Naive thymus-derived CD8-positive, alpha-beta T cell (primary cell): ENCODE measurements around the gene TTYH3. TPM values are rescaled to one million over a fixed set of nuclear protein-coding genes. Genes with fewer than 3 reads are reported as not detected.

ENCODE experiments used
- ATAC-seq, 2 donors: fragments of 150-1000 bp; cut with Tn5 transposase in 1 of 2; sonication (Bioruptor Pico), chemical (Tn5 transposase) in 1 of 2; 1 replicate in 1 of 2; 2 replicates in 1 of 2; pipeline ENCODE4 v1.10.0; 2021; ENCODE audit warnings: mild to moderate bottlenecking in 2 of 2, moderate library complexity in 2 of 2
- POLR2A ChIA-PET: fragments of 350-600 bp; sonication (Branson Sonifier 250); formaldehyde crosslinking; loops from one replicate; lab custom pipeline; 2021; ENCODE audit warnings: antibody characterized with exemption; lab: Charles Lee
- DNase-seq, 10 donors: peaks; one replicate each; pipeline versions ENCODE4 v3.0.0 to v3.0.0-alpha.2; 2020 to 2022
- H3K27ac Mint-ChIP-seq, 10 donors: one replicate each; pipeline ENCODE4 v1.8.0; 2020 to 2022; ENCODE audit warnings: mild to moderate bottlenecking in 10 of 10, mixed read lengths in 10 of 10, moderate library complexity in 4 of 10, inconsistent platforms in 1 of 10
- H3K27me3 Mint-ChIP-seq, 5 donors: one replicate each; pipeline ENCODE4 v1.8.0; 2021 to 2022; ENCODE audit warnings: mixed read lengths in 5 of 5
- H3K36me3 Mint-ChIP-seq, 3 donors: one replicate each; pipeline ENCODE4 v1.8.0; 2020 to 2022; ENCODE audit warnings: mixed read lengths in 3 of 3, mild to moderate bottlenecking in 2 of 3, inconsistent platforms in 1 of 3
- H3K4me1 Mint-ChIP-seq, 4 donors: one replicate each; pipeline ENCODE4 v1.8.0; 2021 to 2022; ENCODE audit warnings: mixed read lengths in 4 of 4
- H3K4me3 Mint-ChIP-seq, 10 donors: one replicate each; pipeline ENCODE4 v1.8.0; 2020 to 2022; ENCODE audit warnings: mild to moderate bottlenecking in 10 of 10, mixed read lengths in 10 of 10, moderate library complexity in 6 of 10, inconsistent platforms in 1 of 10
- H3K9me3 Mint-ChIP-seq, 9 donors: one replicate each; pipeline ENCODE4 v1.8.0; 2020 to 2022; ENCODE audit warnings: mixed read lengths in 9 of 9, mild to moderate bottlenecking in 3 of 9, inconsistent platforms in 1 of 9, moderate library complexity in 1 of 9
- polyA plus RNA-seq, 3 donors: library from polyadenylated mRNA; unstranded; fragments of 300-500 nt; fragmentation: Illumina TruSeq; gene quantifications; one replicate each; pipeline ENCODE4 v1.2.3, GENCODE V29; 2021
- total RNA-seq, 8 experiments: library from RNA in 2 of 8; stranded (reverse) in 2 of 8; gene quantifications; one replicate each; pipeline ENCODE4 v1.2.3 and lab custom pipeline; 2021 to 2026

TTYH3 gene
- total and polyA plus RNA-seq, 5 experiments from 2014 or later: 1.1 to 14.9 (median 1.9) TPM

GRCh38 chr7:2699289-2699620, 67.5 kb downstream of the TTYH3 start:
- Mint-ChIP-seq H3K4me3 (peak overlapping the region; percentile 62 to 86 (median 72)), H3K36me3 (no peaks in the 10 kb centered on the region), H3K9me3 (no peaks in the 10 kb centered on the region), H3K4me1 (peaks cover 13 to 34% (median 24%) of the 10 kb centered on the region in 4 donors), H3K27me3 (peaks cover 0 to 3% (median 0%) of the 10 kb centered on the region in 5 donors), H3K27ac (peak overlapping the region; percentile 57 to 92 (median 76))
- POLR2A ChIA-PET: interaction anchor here (0.6 to 3.8 kb wide), 7 partner anchors 10 to 323 kb away, joined by 4 to 26 read pairs (median 5); no protein-coding TSS in a partner anchor
- DNase-seq (no peak), ATAC-seq (no peak)

DNA sequence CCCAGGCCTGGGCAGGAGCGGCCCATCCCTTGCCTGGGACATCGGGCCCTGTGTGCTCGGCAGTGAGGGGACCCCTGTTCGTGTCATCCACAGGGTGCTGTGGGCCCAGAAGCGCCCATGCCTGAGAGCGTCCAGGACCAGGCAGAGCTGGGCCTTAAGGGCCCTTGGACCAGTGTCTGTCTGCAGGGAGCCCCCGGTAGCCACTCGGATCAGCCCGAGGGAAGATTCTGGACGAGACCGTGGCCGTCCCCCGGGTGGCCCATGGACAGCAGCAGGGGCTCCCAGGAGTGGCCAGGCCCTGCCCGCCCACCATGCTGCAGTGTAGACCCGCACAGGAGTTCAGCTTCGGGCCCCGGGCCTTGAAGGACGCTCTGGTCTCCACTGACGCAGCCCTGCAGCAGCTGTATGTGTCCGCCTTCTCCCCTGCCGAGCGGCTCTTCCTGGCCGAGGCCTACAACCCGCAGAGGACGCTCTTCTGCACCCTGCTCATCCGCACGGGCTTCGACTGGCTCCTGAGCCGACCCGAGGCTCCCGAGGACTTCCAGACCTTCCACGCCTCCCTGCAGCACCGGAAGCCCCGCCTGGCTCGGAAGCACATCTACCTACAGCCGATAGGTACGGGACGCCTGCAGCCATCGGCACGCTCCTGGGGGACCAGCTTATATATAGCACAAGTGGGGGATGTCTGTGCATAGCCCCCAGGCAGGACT, 68.5 kb downstream of the TTYH3 start:
- DNase-seq: peak in 1 of 10 donors; percentile 64
- Mint-ChIP-seq H3K4me1 (peaks cover 13 to 34% (median 24%) of the 10 kb centered on the region in 4 donors), H3K27ac (peak overlapping the region in 4 of 10 donors; percentile 56 to 69 (median 60)), H3K27me3 (peaks cover 0 to 2% (median 0%) of the 10 kb centered on the region in 5 donors), H3K9me3 (no peaks in the 10 kb centered on the region), H3K36me3 (no peaks in the 10 kb centered on the region), H3K4me3 (peak overlapping the region in 6 of 10 donors; percentile 12 to 58 (median 34))
- ATAC-seq: no peak
- POLR2A ChIA-PET: interaction anchor here (1.0 to 3.8 kb wide), 4 partner anchors 9 to 24 kb away, joined by 3 to 26 read pairs (median 8); no protein-coding TSS in a partner anchor

GRCh38 chr7:2701424-2701823, 69.6 kb downstream of the TTYH3 start:
- no peak overlapping the region for H3K27ac Mint-ChIP-seq
- H3K9me3 Mint-ChIP-seq: no peaks in the 10 kb centered on the region
- no peak overlapping the region for H3K4me3 Mint-ChIP-seq
- peaks cover 13 to 34% (median 24%) of the 10 kb centered on the region in 4 donors for H3K4me1 Mint-ChIP-seq
- POLR2A ChIA-PET: interaction anchor here (1.3 to 1.4 kb wide), 2 partner anchors 14 to 30 kb away, joined by 3 read pairs; no protein-coding TSS in a partner anchor
- peaks cover 0 to 2% (median 0%) of the 10 kb centered on the region in 5 donors for H3K27me3 Mint-ChIP-seq
- no peak for ATAC-seq
- H3K36me3 Mint-ChIP-seq: no peaks in the 10 kb centered on the region
- peak in 1 of 10 donors; percentile 58 for DNase-seq

GRCh38 chr7:2701832-2702593, 70.2 kb downstream of the TTYH3 start:
- peak in 1 of 10 donors; percentile 38 for DNase-seq
- peaks cover 0 to 2% (median 0%) of the 10 kb centered on the region in 5 donors for H3K27me3 Mint-ChIP-seq
- peaks cover 13 to 34% (median 24%) of the 10 kb centered on the region in 4 donors for H3K4me1 Mint-ChIP-seq
- H3K9me3 Mint-ChIP-seq: no peaks in the 10 kb centered on the region
- H3K27ac Mint-ChIP-seq: no peak overlapping the region
- H3K4me3 Mint-ChIP-seq: peak overlapping the region in 1 of 10 donors; percentile 33
- H3K36me3 Mint-ChIP-seq: no peaks in the 10 kb centered on the region
- POLR2A ChIA-PET: interaction anchor here (1.3 to 1.4 kb wide), 2 partner anchors 13 to 31 kb away, joined by 3 read pairs; no protein-coding TSS in a partner anchor
- no peak for ATAC-seq

GRCh38 chr7:2702594-2702957, 70.8 kb downstream of the TTYH3 start:
- Mint-ChIP-seq H3K36me3 (no peaks in the 10 kb centered on the region), H3K9me3 (no peaks in the 10 kb centered on the region), H3K27me3 (peaks cover 0 to 3% (median 0%) of the 10 kb centered on the region in 5 donors), H3K4me1 (peaks cover 13 to 34% (median 22%) of the 10 kb centered on the region in 4 donors), H3K4me3 (no peak overlapping the region), H3K27ac (no peak overlapping the region)
- ATAC-seq (no peak), DNase-seq (no peak)
- POLR2A ChIA-PET: interaction anchor here (1.3 kb wide), 1 partner anchor 32 kb away, joined by 3 read pairs; no protein-coding TSS in a partner anchor

DNA sequence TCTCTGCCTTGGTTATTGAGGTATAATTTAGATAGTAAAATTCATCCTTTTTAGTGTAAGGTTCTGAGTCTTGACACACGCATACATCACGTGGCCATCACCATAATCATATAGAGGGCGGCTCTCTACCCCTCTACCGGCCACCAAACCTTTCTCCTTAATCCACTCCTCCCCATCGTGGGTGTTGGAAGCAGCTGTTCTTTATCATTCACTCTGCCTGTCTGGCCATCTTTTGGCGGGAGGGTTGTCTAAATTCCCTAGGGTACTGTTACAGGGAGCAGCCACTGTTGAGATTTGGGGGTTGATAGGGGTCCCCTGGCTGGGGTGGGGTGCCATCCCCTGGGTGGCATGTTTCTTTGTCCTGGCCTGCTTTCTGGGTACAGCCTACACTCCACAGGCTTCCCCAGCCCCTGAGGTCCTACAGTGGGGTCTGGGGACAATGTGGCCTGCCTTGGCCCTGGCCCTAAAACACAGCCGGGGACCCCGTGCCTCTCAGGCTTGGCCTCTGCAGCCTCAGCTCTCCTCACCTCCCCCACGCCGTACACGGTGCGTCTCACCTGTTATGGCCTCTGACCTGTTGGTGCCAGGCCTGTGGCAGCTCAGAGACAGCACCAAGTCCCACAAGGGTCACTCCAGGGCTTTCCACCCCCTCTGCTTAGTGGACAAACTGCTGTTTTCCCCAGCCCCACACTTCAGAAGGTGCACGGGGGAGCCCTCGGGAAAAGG, 73.7 kb downstream of the TTYH3 start:
- no peak for ATAC-seq
- POLR2A ChIA-PET: no interaction called here
- no peaks in the 10 kb centered on the region for H3K36me3 Mint-ChIP-seq
- DNase-seq: peak in 1 of 10 donors; percentile 40
- peaks cover 0 to 13% (median 7%) of the 10 kb centered on the region in 5 donors for H3K27me3 Mint-ChIP-seq
- peaks cover 6 to 24% (median 11%) of the 10 kb centered on the region in 4 donors for H3K4me1 Mint-ChIP-seq
- H3K27ac Mint-ChIP-seq: no peak overlapping the region
- H3K4me3 Mint-ChIP-seq: no peak overlapping the region
- no peaks in the 10 kb centered on the region for H3K9me3 Mint-ChIP-seq

DNA sequence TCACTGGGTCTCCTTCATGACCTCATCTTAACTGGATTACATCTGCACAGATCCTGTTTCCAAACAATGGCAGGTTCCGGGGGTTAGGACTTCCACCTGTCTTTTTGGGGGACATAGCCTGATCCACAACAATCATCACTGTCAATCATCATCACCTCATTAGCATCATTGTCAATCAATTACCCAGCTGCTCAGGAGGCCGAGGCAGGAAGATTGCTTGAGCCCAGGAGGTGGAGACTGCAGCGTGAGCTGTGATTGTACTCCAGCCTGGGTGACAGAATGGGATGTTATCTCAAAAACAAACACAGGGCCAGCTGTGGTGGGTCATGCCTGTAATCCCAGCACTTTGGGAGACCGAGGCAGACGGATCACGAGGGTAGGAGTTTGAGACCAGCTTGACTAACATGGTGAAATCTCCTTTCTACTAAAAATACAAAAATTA, 74.9 kb downstream of the TTYH3 start:
- no peak overlapping the region for H3K27ac Mint-ChIP-seq
- DNase-seq (peak in 1 of 10 donors; percentile 10), ATAC-seq (no peak)
- H3K4me1 Mint-ChIP-seq: peaks cover 11 to 31% (median 20%) of the 10 kb centered on the region in 4 donors
- no peak overlapping the region for H3K4me3 Mint-ChIP-seq
- H3K27me3 Mint-ChIP-seq: peaks cover 0 to 18% (median 8%) of the 10 kb centered on the region in 5 donors
- no peaks in the 10 kb centered on the region for H3K36me3 Mint-ChIP-seq
- H3K9me3 Mint-ChIP-seq: no peaks in the 10 kb centered on the region
- POLR2A ChIA-PET: no interaction called here

DNA sequence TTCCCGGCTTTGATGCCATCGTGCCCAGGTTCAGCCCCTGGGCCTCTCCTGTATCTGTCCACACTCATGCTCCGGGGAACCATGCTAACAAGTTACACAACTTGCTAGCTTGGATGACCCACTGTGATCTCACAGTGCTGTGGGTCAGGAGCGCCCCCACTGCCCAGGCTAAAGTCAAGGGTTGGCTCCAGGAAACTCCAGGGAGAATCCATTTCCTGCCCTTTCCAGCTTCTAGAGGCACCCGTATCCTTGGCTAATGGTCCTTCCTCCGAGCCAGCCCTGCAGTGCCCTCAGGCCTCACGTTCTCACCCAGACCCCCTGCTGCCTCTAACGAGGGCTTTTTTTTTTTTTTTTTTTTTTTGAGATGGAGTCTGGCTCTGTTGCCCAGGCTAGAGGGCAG, 75.7 kb downstream of the TTYH3 start:
- peaks cover 11 to 30% (median 22%) of the 10 kb centered on the region in 4 donors for H3K4me1 Mint-ChIP-seq
- no peaks in the 10 kb centered on the region for H3K36me3 Mint-ChIP-seq
- POLR2A ChIA-PET: interaction anchor here (4.1 kb wide), 1 partner anchor 9 kb away, joined by 26 read pairs; no protein-coding TSS in a partner anchor
- no peak overlapping the region for H3K4me3 Mint-ChIP-seq
- ATAC-seq: no peak
- no peaks in the 10 kb centered on the region for H3K9me3 Mint-ChIP-seq
- H3K27me3 Mint-ChIP-seq: peaks cover 0 to 20% (median 8%) of the 10 kb centered on the region in 5 donors
- H3K27ac Mint-ChIP-seq: no peak overlapping the region
- DNase-seq: peak in 1 of 10 donors; percentile 45

DNA sequence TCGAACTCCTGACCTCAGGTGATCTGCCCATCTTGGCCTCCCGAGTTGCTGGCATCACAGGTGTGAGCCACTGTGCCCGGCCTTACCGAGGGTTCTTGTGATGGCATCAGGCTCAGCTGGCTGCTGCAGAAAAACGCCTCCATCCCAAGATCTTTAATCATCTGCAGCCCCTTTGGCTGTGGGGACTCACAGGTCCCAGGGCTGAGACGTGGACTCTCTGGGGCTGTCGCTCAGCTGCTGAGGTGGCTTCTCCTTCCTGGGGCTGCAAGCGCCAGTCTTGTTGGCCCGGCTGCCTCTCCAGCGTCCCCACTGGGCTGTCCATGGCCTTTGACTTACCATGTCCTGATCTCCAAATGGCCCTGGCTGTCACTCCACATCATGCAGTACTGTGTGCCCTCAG, 76.3 kb downstream of the TTYH3 start:
- peaks cover 11 to 29% (median 22%) of the 10 kb centered on the region in 4 donors for H3K4me1 Mint-ChIP-seq
- H3K9me3 Mint-ChIP-seq: no peaks in the 10 kb centered on the region
- H3K36me3 Mint-ChIP-seq: no peaks in the 10 kb centered on the region
- peak in 1 of 10 donors; percentile 58 for DNase-seq
- no peak overlapping the region for H3K27ac Mint-ChIP-seq
- no peak for ATAC-seq
- H3K4me3 Mint-ChIP-seq: no peak overlapping the region
- POLR2A ChIA-PET: interaction anchor here (2.5 to 4.1 kb wide), 2 partner anchors 9 to 10 kb away, joined by 17 to 26 read pairs; no protein-coding TSS in a partner anchor
- H3K27me3 Mint-ChIP-seq: peaks cover 0 to 21% (median 8%) of the 10 kb centered on the region in 5 donors

GRCh38 chr7:2708547-2709310, 76.9 kb downstream of the TTYH3 start:
- Mint-ChIP-seq H3K9me3 (no peaks in the 10 kb centered on the region), H3K4me1 (peaks cover 11 to 32% (median 25%) of the 10 kb centered on the region in 4 donors), H3K36me3 (no peaks in the 10 kb centered on the region), H3K4me3 (no peak overlapping the region), H3K27me3 (peaks cover 2 to 24% (median 8%) of the 10 kb centered on the region in 5 donors), H3K27ac (no peak overlapping the region)
- DNase-seq: peak in 1 of 10 donors; percentile 55
- POLR2A ChIA-PET: interaction anchor here (1.0 to 4.1 kb wide), 4 partner anchors 10 to 182 kb away, joined by 3 to 26 read pairs (median 11); no protein-coding TSS in a partner anchor
- ATAC-seq: no peak
